T1000 (cell line): ENCODE results near the gene NFIA.
"Not testable (repeated sequence)": the region's sequence is repeated elsewhere in the genome, so short reads cannot be mapped to it uniquely, and the experiment has no call there.

Experiments used
- DNase-seq: peaks from one replicate; lab custom pipeline; 2025; ENCODE audit warnings: mixed read lengths; lab: John Stamatoyannopoulos, UW

The NFIA gene

GRCh38 chr1:61271412-61271789 lies 189.0 kb downstream of the NFIA start:
- DNase-seq: no peak

GRCh38 chr1:61273167-61273705 lies 190.9 kb downstream of the NFIA start:
- no peak for DNase-seq

- no peak for DNase-seq
These were observed 191.5 kb downstream of the NFIA start for GRCh38 chr1:61273861-61274260.

GRCh38 chr1:61274939-61275338 lies 192.6 kb downstream of the NFIA start:
- no peak for DNase-seq

- no peak for DNase-seq
These were observed 193.9 kb downstream of the NFIA start for GRCh38 chr1:61276246-61276645.

- no peak for DNase-seq
These were observed 194.8 kb downstream of the NFIA start for GRCh38 chr1:61277121-61277690.

- not testable (repeated sequence) for DNase-seq
These were observed 196.1 kb downstream of the NFIA start for GRCh38 chr1:61278503-61278902.

- DNase-seq: no peak
These were observed 196.6 kb downstream of the NFIA start for GRCh38 chr1:61278966-61279365.

GRCh38 chr1:61279570-61279969 lies 197.2 kb downstream of the NFIA start:
- no peak for DNase-seq

- no peak for DNase-seq
These were observed 198.1 kb downstream of the NFIA start for GRCh38 chr1:61280452-61280851.

- no peak for DNase-seq
These were observed 200.0 kb downstream of the NFIA start for GRCh38 chr1:61282387-61282786.

- DNase-seq: no peak
These were observed 202.0 kb downstream of the NFIA start for GRCh38 chr1:61284248-61284854.

GRCh38 chr1:61284936-61285335 lies 202.6 kb downstream of the NFIA start:
- DNase-seq: no peak

- no peak for DNase-seq
These were observed 203.1 kb downstream of the NFIA start for GRCh38 chr1:61285371-61285885.

- DNase-seq: no peak
These were observed 204.7 kb downstream of the NFIA start for GRCh38 chr1:61287014-61287413.

- peak; percentile 27 for DNase-seq
These were observed 205.4 kb downstream of the NFIA start for GRCh38 chr1:61287734-61288133.

GRCh38 chr1:61289232-61290098 lies 207.1 kb downstream of the NFIA start:
- DNase-seq: no peak

GRCh38 chr1:61290525-61290924 lies 208.2 kb downstream of the NFIA start:
- no peak for DNase-seq

GRCh38 chr1:61293197-61293596 lies 210.8 kb downstream of the NFIA start:
- no peak for DNase-seq

GRCh38 chr1:61293986-61294504 lies 211.7 kb downstream of the NFIA start:
- no peak for DNase-seq

- no peak for DNase-seq
These were observed 212.6 kb downstream of the NFIA start for GRCh38 chr1:61294930-61295329.

GRCh38 chr1:61295818-61296537 lies 213.6 kb downstream of the NFIA start:
- DNase-seq: no peak
